GM21423 (cell line): ENCODE data around the gene C3orf52.

Experiments used
- ATAC-seq: cut with Tn5 transposase; IDR thresholded peaks from one replicate; pipeline ENCODE4 v1.9.1; 2021; ENCODE audit warnings: mild to moderate bottlenecking, moderate library complexity; ENCODE audit not compliant: unreplicated experiment

C3orf52 gene

DNA sequence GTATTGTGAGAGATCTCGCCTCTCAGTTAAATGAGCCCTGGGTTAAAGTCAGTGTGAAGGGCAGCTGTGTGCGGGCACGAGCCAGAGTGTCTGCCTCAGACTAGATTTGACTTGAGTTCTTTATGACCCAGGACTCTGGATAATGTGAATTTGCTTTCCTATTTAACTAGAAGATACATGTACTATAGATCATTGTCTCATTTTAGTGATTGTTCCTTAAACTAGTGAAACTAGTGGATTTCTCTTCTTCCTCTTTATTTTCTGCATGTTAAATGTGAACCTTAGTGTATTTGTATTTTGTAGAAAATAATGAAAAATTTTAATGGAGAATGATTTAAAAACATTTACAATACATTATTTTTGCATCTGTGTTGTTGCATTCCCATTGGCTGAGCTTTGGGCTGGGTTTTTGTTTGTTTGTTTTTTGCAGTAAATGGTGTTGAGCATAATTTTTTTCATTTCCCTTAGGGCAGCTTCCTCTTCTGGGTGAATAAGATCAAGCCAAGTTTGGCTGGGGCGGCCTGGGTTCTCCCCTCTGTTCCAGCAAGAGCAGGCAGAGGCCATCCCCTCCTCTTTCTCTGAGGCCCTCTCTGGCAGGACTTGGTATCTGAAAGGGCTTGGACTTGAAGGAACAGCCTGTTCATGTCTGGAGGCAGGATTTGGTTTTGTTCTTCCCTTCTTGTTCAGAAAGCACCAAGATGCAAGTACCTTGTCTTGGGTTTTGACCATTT lies 31.8 kb downstream of the C3orf52 start:
- ATAC-seq: peak; percentile 22

DNA sequence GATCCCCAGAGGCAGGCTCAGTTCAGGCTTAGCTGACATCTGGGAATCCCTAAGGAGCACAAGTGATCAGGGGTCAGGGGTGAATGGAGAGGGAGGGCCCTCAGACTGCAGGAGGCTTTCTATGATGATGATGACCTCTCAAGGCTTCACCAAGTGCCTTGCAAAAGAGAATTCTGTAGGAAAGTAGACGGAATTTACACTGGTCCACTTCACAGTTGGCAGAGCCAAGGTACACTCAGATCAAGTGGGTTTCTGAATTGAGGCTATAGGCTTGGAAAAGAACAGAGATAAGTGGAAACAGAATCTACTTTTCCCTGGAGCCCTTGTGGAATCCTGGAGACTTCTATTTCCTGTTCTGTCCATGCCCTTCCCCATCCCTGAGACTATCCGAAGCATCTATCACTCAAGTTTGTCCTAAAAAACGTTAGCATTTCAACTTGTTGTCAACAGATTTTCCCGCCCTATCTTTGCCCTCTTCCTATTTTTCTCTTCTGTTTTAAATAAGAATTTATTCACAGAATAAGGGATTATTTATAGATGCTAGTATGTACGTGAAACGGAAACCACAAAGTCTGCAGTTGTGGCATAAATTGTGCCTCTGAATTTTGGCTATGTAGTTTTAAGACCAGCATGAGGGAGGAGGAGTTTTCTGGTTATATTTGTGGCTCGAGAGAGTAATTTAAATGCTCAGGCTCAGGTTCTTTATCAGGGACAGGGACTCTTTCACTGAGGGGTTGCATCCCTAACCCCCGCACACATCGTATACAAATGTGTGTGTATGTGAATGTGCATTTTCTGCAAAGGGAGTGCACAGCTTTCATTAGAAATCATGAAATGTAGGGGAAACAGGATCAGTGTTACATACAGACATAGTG lies 34.0 kb downstream of the C3orf52 start:
- no peak for ATAC-seq

DNA sequence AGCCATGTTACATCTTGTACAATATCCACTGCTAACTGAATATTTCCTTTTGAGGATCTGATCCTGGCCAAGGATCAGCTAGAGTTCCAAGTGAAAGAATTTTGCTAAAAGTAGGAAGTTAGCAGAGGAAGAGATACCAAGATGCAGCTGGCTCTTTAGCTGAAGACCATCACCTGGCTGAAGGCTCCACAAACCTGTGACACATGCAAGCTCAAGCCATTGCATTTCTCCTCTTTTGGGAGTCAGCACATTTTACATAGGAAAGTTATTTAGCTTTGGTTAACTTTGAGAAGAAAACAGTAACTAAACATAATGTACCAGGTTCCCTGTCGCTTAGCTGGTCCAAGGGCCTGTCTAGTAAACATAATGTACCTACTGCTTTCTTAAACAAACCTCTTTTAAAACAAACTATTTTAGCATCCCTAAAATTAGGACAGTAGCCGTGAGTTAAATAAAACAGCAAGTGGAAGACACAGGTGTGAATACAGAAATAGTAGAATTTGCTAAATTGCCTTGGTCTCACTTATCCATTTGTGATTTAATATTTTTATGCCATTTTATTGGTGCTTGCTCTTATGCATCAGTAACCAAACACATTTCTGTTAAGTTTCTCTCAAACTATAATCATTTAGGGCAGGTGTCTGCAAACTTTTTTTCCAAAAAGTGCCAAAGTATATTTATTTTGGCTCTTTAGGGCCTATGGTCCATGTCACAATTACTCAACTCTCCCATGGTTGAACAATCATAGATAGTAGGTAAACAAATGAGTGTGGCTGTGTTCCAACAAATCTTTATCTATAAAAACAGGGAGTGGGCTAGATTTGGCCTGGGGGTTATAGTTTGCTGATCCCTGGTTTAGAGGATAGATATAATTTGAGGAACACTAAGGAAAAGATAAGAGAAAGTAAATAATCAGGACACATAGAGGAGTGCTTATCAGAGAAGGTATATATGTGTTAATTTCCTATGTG lies 35.7 kb downstream of the C3orf52 start:
- no peak for ATAC-seq

DNA sequence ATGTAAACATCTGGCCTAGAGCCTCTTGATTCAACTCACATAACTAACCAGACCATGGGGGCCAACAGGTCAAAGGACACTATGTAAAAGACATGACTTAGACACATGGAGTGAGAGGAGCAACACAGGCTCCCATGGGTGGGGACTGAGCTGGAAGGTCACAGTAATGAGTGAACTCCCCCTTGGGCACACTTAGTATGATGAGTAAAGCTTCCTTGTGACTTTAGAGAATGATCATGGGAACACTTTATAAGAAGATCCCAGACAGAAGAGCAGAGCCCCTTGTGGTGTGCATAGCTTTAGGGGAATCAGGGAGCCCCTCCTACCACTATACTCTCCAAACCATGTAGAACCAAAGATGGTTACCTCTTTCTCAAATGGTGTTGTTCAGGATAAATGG lies 36.7 kb downstream of the C3orf52 start:
- ATAC-seq: no peak

DNA sequence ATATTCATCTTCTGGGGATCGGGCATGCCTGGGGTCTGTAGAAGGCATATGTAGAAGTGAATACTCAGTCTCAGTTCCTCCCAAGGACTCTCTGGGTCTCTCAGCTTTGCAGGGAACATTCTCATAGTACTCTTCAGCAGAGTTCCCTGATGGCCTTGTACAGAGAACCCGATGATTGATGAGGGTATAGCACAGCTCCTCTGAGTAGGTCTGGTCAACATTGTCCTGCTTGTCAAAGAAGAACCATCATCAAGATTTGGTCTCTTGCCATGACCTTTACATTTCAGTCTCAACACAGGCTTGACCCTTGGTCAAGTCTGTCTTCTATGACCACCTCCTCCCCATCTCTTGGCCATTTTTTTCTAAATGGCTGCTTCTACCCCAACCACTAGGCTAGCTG lies 37.4 kb downstream of the C3orf52 start:
- ATAC-seq: no peak

DNA sequence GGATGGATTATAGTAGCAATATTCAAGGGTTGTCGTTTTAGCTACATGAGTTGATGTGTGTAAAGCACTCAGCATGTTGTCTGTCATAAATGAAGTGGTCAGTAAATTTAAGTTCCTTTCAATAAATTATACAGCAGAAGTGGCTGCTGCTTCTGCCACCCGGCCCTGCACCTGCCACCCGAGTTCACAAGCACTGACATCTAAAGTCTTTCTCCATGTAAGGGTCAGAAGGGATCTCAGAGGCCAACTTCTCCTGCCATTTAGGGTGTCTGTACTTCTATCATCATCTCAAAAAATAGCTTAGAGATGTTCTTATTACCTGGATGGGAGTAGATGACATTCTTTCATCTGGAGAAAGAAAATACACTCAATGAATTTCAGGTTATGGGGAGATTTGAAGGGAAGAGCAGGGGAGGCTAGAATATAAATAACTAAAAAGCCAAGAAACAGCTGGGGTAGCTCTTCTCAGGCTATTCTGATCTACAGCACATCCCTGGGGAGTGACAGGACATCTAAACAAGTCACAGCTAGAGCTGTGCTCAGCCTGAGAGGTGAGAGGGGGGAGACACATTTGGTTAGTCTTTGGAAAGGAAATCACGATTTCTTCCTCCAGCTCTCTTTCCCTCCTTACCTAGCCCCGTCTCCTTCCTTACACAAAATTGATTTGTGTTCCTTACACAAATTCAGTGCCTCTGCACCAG lies 38.9 kb downstream of the C3orf52 start:
- no peak for ATAC-seq

DNA sequence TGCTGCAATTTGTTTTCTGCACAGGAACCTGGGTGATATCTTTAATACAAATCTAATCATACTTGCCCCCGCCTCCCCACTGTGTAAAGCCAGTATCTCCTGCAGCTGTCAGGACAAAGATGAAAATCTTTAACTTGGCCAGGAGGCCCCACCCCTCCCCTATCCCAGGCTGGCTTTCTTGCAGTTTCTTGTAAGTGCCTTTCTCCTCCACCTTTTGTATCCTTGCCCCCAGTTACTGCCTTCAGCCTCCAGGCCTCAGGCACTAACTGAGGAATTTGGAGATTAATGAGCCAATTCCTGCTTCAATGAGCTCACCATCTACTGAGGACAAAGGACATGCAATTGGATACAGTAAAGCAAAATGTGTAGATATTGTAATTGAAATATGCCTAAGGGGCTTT lies 40.3 kb downstream of the C3orf52 start:
- ATAC-seq: no peak

DNA sequence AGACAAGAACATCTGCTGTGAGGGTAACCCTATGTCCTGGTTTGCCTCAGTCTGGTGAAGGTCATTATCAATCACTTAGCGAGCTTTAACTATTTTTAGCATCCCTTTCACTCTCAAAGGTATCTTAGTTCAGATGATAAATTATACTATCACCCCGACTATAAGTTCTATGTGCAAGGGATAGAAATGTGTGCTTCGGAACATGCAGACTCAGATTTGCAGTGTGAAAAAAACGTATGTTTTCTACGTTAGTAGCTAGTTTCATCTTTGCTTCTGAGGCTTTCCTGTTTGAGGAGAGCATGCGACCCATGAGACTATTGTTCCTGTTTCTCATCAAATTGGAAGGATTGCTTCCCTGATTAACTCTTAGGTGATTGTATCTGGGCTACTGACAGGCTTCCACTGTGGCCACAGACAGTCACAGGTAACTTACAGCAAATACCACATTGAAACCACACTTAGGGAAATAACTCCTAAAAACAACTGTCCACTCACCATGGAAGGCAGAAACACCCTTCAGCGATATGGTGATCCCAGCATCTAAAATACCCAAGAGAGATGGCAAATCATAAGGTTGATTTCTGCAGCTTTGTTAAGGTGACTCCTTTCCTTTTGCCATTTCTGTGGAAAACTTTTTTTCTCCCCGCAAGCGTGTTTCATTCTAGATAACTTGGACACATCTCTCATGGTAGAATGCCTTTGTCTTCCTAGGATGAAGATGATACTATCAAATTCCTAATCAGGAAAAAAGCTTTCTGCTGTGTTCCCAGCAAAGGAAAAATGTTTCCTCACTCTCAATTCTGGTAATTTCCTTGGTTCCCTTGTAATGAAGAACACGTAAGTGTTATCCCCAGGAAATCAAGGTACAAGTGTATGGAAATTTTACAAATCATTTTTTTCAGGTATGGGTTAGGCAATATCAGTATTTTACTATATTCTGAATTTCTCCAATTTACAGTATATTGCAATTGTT lies 41.6 kb downstream of the C3orf52 start:
- ATAC-seq: no peak

DNA sequence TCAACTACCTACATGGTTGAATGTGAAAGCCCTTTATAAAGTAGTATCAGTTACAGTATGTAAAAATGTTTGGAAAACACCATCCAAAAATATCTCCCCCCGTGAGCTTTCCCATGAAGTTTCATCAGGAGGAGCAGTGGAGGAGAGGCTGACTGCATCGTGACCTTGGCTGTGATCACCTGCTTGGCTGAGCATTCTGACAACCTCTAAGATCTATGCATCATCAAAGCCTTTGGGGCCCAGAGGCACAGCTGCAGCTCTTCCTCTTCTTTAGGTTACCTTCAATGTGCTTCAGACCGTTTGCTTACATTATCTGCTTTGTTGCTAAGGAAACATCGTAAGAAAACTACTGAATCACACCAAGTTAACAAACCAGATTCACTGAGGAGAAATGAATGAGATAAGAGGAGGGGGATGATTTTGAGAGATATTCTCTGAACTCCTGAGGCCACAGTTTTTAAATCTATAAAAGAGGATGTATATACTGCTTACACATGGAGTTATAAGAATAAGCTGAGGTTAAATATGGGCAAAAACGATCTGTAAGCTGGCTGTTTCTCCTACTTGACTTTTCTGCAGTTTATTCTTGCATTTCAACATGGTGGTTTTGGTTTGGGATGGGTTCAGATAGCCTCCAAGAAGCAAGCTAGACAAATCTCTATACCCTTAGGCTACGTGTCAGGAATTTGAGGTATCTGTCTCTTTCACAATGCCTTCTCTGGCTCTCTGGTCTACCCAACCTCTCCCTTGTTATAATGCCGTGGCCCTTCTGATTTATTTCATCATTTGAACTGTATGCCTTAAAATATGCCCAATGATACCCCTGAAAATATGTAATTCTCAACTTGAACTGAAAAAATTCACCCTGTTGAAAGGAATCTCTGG lies 42.9 kb downstream of the C3orf52 start:
- peak; percentile 58 for ATAC-seq

DNA sequence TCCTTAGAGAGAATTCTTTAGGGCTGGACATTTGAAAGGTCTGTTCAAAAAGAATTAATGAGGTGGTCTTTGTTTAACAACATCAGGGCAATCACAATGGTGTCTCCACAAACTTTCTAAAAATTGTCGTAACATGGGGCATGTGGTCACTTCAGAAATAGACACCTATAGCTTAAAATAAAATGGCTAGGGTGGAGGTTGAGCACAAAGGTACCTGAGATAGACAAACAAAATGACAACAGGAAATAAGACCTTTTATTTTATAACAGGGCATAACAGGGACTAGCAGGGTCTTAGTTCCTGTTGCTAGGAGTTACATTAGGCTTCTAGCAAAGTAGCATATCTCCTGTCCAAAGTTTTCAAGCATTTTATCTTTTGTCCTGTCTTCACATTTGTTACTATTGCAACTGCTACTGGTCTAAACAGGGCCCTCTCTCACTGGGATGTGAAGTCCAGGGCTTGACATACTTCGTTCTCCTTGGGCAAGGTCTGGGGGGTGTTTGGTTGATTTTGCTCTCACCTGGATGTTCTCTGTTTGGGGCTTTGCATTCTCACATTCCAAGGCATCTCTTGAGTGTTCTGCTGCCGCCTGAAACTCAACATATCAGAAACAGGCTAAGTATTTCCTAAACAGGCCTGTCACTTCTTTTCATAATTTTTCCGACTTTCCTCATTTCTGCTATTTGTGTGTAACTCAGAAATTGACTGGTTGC lies 43.9 kb downstream of the C3orf52 start:
- ATAC-seq: no peak

DNA sequence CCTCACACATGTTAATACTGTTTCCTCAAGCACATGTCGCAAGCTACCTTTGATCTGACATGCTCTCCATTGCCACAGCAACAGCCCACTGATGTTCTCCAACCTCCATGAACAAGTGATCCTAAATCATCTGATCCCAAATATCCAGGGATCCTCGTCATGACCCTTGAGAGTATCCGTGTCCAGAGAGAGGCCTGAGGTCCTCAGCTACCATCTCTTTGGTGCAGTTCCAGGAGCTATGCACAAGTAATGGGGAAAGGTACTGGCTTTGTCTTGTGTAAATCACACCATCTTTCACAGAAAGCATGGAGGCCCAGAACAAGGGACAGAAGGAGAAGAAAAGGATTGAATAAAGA lies 44.4 kb downstream of the C3orf52 start:
- no peak for ATAC-seq

DNA sequence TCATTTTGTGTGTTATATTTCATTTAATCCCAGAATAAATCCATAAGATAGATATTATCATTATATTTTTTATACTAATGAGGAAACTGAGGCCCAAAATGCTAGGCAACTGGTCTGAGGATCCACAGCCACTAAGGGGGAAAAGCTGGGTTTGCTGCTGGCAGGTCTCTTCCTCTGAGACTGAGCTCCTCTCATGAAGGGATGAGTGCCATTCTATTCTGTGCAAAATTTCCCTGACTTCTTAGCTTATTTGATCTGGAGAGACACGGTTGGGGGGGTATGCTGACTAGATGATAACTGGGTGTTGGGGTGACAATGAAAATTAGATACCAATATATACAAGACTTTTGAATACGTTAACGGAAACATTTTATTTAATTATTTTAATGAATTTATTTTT lies 44.9 kb downstream of the C3orf52 start:
- ATAC-seq: no peak

DNA sequence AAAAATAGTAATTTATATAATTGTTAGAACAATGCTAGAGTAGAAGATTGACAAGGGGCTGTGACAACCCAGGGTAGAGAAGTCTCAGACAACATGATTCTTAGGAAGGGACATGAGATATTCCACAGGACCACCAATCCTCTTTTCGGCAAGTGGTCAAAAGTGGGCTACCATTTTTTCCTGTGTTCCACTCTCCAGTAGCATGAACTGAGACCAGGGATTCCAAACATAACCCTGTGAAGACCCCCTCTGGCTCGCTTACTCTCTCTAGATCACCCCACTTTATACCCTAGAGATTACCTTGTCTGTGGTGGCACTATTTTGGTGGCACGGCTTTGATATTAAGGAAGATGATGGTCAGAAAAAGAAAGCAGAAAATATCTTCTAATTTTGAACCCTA lies 45.9 kb downstream of the C3orf52 start:
- ATAC-seq: no peak

DNA sequence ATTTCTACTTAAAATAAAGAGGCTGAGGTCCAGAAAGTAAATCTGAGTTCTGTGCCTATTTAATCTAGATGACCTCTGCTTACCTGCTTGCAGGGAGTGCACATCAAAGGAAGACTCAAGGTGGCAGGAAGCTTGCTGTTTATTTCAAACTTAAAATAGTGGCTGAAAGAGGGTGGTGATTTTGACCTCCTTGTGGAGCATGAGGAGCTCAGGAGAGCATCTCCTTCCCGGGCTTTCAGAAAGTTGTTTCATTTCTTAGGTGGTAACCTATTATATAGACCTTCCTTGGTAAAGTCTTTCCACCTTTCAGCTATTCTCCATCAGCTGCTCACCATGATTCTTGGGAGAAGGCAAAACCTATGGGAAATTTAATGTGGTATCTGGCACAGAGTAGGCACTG lies 46.4 kb downstream of the C3orf52 start:
- ATAC-seq: peak; percentile 0

DNA sequence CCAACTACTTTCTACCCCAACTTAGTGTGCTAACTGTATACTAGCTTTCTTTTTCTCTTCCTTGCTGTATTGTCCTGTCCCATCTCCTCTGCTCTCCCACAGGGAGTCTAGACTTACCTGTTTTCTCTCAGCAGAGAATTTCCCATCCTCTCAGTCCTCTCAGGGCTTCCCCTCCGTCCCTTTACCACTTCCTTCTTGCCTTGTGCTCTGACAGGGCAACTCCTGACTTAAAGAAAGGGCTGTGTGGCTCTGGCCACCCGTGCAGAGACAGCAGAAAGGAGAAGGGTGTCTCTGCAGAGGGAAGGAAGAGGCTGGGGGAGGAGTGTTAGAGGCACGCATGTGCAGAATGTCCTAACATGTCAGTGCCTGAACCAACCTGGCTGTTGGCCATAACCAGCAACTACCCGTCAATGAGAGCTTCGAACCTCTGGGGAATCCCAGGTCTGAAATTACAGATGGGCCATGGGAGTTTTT lies 46.8 kb downstream of the C3orf52 start, which contains the start of gene GCSAM:
Gene GCSAM, minus strand, starts transcription at position 274 of the 474 bp plus-strand sequence. Its CDS starts 128 bp downstream, at position 146.
- peak; percentile 77 for ATAC-seq

DNA sequence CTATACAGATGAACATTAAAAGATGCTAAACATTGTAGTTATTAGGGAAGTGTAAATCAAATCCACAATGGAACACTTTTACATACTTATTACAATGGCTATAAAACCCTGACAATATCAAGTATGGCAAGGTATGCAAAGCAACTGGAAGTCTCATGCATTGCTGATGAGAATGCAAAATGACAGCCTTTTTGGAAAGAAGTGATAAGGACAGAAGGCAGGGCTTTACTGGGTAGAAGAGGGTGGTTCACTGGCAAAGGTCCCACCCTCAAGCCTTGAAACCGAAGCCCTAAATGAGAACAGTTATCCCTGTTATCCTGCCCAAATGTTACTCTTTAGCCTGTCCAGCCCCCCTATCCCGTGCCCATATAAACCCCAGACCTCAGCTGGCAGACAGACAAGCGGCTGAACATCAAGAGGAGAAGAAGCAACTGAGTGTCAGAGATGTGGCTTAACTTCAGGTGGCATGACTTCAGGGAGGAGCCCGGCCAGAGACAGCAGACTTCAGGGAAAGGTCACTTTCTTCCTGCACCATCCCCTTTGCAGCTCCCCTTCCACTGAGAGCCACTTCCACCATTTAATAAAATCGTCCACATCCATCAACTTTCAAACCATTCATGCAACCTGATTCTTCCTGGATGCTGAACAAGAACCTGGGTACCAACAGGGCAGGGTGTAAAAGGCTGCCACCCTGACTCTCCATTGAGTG lies 47.6 kb downstream of the C3orf52 start:
- ATAC-seq: no peak
